ENCODE measurements around the gene NAV2. TPM values are rescaled to one million over a fixed set of nuclear protein-coding genes. Genes with fewer than 3 reads are reported as not detected.
A peak's percentile ranks its signal among the peaks of the same experiment; 100 is the strongest.

Gene NAV2
- total RNA-seq, 1 experiment from 2014 or later: 46.3 TPM

- Histone ChIP-seq H2BK5ac (ENCODE audit: insufficient read length, low read length) (no peak overlapping the region), H3K56ac (ENCODE audit: insufficient read length, low read depth, low read length) (no peak overlapping the region), H4K20me1 (ENCODE audit: control insufficient read depth, insufficient read depth, insufficient read length) (no peaks in the 10 kb centered on the region), H3K23ac (ENCODE audit: insufficient read length, low read depth, low read length) (no peak overlapping the region), H3K4me2 (ENCODE audit: insufficient read depth, insufficient read length, low read length) (peak overlapping the region; percentile 83), H2BK120ac (ENCODE audit: low read depth, low read length, poor library complexity, severe bottlenecking) (no peak overlapping the region), H3K4ac (ENCODE audit: low read depth, low read length) (no peak overlapping the region), H3K79me2 (ENCODE audit: insufficient read depth, low read length) (peaks cover 17% of the 10 kb centered on the region; the same call in 1 of the 2 replicates), H2AFZ (ENCODE audit: low read length) (no peak overlapping the region), H3K4me1 (ENCODE audit: insufficient read depth, low read length) (peaks cover 25% of the 10 kb centered on the region), H3K9me3 (ENCODE audit: control insufficient read depth, low read depth, low read length) (no peaks in the 10 kb centered on the region), H2AK5ac (ENCODE audit: insufficient read length, low read length) (no peak overlapping the region), H3K23me2 (ENCODE audit: insufficient read length, low read depth, low read length, poor library complexity, severe bottlenecking) (peaks cover 18% of the 10 kb centered on the region), H2BK15ac (ENCODE audit: low read depth, low read length) (no peak overlapping the region), H2BK20ac (ENCODE audit: low read depth, low read length, poor library complexity, severe bottlenecking) (no peak overlapping the region), H3K14ac (ENCODE audit: insufficient read depth, low read length) (no peak overlapping the region), H3K9ac (ENCODE audit: extremely low read depth, insufficient read length, low read length) (no peak overlapping the region), H3T11ph (ENCODE audit: low read length) (no peak overlapping the region), H4K8ac (replicated peaks; ENCODE audit: insufficient read length, low read depth, low read length) (no peak overlapping the region), H3K79me1 (ENCODE audit: insufficient read depth, low read depth, low read length, poor library complexity, severe bottlenecking) (peaks cover 3% of the 10 kb centered on the region), H3K18ac (ENCODE audit: insufficient read length, low read depth, low read length) (no peak overlapping the region), H2BK12ac (ENCODE audit: insufficient read length, low read depth, low read length) (no peak overlapping the region), H4K5ac (ENCODE audit: insufficient read length, low read depth, low read length) (no peak overlapping the region), H3K27me3 (ENCODE audit: insufficient read depth, low read length) (no peaks in the 10 kb centered on the region), H4K91ac (ENCODE audit: insufficient read length, low read depth, low read length) (no peak overlapping the region), H3K27ac (ENCODE audit: insufficient read length, low read depth, low read length) (no peak overlapping the region)
- no CpG with 5 or more reads among the region's 48 CpGs for WGBS (ENCODE audit: extremely low coverage, insufficient read length, low lambda C conversion rate)
- H3K4me3 Mint-ChIP-seq: peak overlapping the region; percentile 87 to 90
- peak; percentile 42 for DNase-seq
- peaks cover 16% of the 10 kb centered on the region for H3K27me3 Mint-ChIP-seq (ENCODE audit: low read depth)
- H3K4me1 Mint-ChIP-seq: peaks cover 71 to 76% of the 10 kb centered on the region in 2 experiments
- peaks cover 9 to 24% (median 12%) of the 10 kb centered on the region in 3 experiments; a peak in 6 of 7 replicates for H3K36me3 Mint-ChIP-seq (ENCODE audit: insufficient read depth in 1 of 3, low read depth in 3 of 3)
- H3K9me3 Mint-ChIP-seq: peaks cover 0 to 5% of the 10 kb centered on the region in 2 experiments; a peak in 2 of 5 replicates
- no peak for TF ChIP-seq CTCF (conservative IDR thresholded peaks at IDR 0.05)
- H3K27ac Mint-ChIP-seq: peak overlapping the region in 2 of 3 experiments; percentile 79 to 94; a peak in 2 of 7 replicates
Measured at GRCh38 chr11:19777039-19777376, 64.4 kb downstream of the NAV2 start.
